PC-3 (cell line): Measurements from ENCODE around the gene C4orf50.

ENCODE experiments used
- EZH2 ChIP-seq: fragments of 300-600 bp; sonication (generic); IDR thresholded peaks from one replicate; pipeline ENCODE4 v1.6.1; 2017; ENCODE audit warnings: antibody characterized with exemption, mild to moderate bottlenecking, low read length; ENCODE audit not compliant: unreplicated experiment
- EZH2phosphoT487 ChIP-seq: fragments of 300-600 bp; sonication (generic); IDR thresholded peaks from 2 replicates; pipeline ENCODE4 v1.6.1; 2018; ENCODE audit warnings: mild to moderate bottlenecking, antibody characterized with exemption, low read length, borderline replicate concordance
- TF ChIP-seq, protein P1 (sequence below): fragments of 300-600 bp; sonication (generic); conservative IDR thresholded peaks from 2 replicates; pipeline ENCODE4 v1.5.1; 2017; ENCODE audit warnings: antibody characterized with exemption, low read depth, mild to moderate bottlenecking, low read length

DNA sequence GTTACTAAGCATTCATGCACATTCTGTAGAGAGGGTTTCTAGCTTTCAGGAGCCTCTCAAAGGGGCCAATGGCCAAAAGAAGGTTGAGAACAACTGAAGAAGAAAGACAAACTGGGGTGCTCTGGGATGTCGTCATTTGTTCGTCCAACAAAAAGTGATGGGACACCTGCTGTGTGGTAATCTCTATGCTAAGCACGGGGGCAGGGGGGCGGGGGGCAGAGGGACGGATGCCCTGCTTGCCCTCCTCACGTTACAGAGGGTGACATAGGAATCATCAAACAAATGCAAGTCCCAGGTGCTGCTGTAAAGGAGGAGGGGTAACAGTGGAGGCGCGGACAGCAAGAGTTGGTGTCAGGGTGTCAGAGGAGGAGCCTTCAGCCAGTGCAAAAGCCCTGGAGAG lies 112.5 kb downstream of the C4orf50 start:
- TF ChIP-seq, protein P1, sequence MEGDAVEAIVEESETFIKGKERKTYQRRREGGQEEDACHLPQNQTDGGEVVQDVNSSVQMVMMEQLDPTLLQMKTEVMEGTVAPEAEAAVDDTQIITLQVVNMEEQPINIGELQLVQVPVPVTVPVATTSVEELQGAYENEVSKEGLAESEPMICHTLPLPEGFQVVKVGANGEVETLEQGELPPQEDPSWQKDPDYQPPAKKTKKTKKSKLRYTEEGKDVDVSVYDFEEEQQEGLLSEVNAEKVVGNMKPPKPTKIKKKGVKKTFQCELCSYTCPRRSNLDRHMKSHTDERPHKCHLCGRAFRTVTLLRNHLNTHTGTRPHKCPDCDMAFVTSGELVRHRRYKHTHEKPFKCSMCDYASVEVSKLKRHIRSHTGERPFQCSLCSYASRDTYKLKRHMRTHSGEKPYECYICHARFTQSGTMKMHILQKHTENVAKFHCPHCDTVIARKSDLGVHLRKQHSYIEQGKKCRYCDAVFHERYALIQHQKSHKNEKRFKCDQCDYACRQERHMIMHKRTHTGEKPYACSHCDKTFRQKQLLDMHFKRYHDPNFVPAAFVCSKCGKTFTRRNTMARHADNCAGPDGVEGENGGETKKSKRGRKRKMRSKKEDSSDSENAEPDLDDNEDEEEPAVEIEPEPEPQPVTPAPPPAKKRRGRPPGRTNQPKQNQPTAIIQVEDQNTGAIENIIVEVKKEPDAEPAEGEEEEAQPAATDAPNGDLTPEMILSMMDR = no peak
- no peak for TF ChIP-seq EZH2phosphoT487
- no peak for TF ChIP-seq EZH2
